ENCODE results near the gene HDLBP. TPM values are rescaled to one million over a fixed set of nuclear protein-coding genes. Genes with fewer than 3 reads are reported as not detected.

HDLBP gene
- total and polyA plus RNA-seq, 2 of the 4 experiments (the other 2 are of a cell fraction), result 648 to 1,165 TPM

- H3K27me3 ChIP-seq (ENCODE audit: control insufficient read depth, insufficient read depth, low read length), result no peaks in the 10 kb centered on the region
- H2BK120ac ChIP-seq (ENCODE audit: low read depth, low read length), result no peak overlapping the region
- peaks cover 72% of the 10 kb centered on the region for H4K20me1 ChIP-seq (ENCODE audit: insufficient read depth, low read length)
- intact Hi-C loops (cut with micrococcal nuclease) (no loop called here), in situ Hi-C loops (cut with MboI; ENCODE audit: low sequenced_read_pairs) (no loop called here), dilution Hi-C loops (cut with HindIII; ENCODE audit: low sequenced_read_pairs, unreplicated experiment) (no loop called here)
- ChIA-PET CTCF (no interaction called here), POLR2A (ENCODE audit: unreplicated experiment) (interaction anchor here (0.6 kb wide), 1 partner anchor 53 kb away, joined by 10 read pairs; no protein-coding TSS in a partner anchor)
- DNase-seq, result no peak
- H2BK20ac ChIP-seq (ENCODE audit: low read depth, low read length), result no peak overlapping the region
- H3K4me1 ChIP-seq (ENCODE audit: control insufficient read depth, insufficient read depth, low read length), result peaks cover 4% of the 10 kb centered on the region
- H3K36me3 ChIP-seq (ENCODE audit: control insufficient read depth, insufficient read depth, low read length), result peaks cover 18% of the 10 kb centered on the region
- no peak overlapping the region for H2BK5ac ChIP-seq (ENCODE audit: low read depth, low read length, poor library complexity, severe bottlenecking)
- H3K18ac ChIP-seq (ENCODE audit: low read depth, low read length), result no peak overlapping the region
- no peak overlapping the region for H2AFZ ChIP-seq (replicated peaks; ENCODE audit: low read length, poor library complexity)
- no peak overlapping the region for H3K27ac ChIP-seq (ENCODE audit: insufficient read depth, low read length)
- H4K8ac ChIP-seq (ENCODE audit: low read depth in 2 of 2, low read length in 2 of 2), result no peak overlapping the region
- H3K56ac ChIP-seq (ENCODE audit: extremely low read depth, insufficient read depth, low read length), result no peak overlapping the region
- H3K4me2 ChIP-seq (ENCODE audit: low read depth, low read length), result no peak overlapping the region
- no peak overlapping the region for H4K91ac ChIP-seq (ENCODE audit: insufficient read depth, low read depth, low read length)
- peaks cover 20 to 50% of the 10 kb centered on the region in 2 experiments for H3K79me1 ChIP-seq (ENCODE audit: low read depth in 1 of 2, low read length in 2 of 2)
- H2BK15ac ChIP-seq (ENCODE audit: low read depth, low read length), result no peak overlapping the region
- no peak overlapping the region for H3K23ac ChIP-seq (ENCODE audit: low read depth, low read length)
- TF ChIP-seq USF2 (IDR thresholded peaks at IDR 0.05; ENCODE audit: low read depth, low read length) (no peak), MAZ (IDR thresholded peaks at IDR 0.05; ENCODE audit: borderline replicate concordance, low read depth, low read length) (no peak), RFX5 (IDR thresholded peaks at IDR 0.05; ENCODE audit: low read depth, low read length) (no peak), RCOR1 (IDR thresholded peaks at IDR 0.05; ENCODE audit: insufficient replicate concordance, low read length) (no peak), CHD1 (IDR thresholded peaks at IDR 0.05; ENCODE audit: low read depth, low read length) (no peak), MXI1 (IDR thresholded peaks at IDR 0.05; ENCODE audit: borderline replicate concordance, low read depth, low read length) (no peak), RAD21 (IDR thresholded peaks at IDR 0.05; ENCODE audit: low read length) (no peak), CTCF (conservative IDR thresholded peaks at IDR 0.05; ENCODE audit: low read depth, low read length) (no peak), MAFK (IDR thresholded peaks at IDR 0.05; ENCODE audit: low read depth, low read length) (no peak)
- BruUV-seq (replicated peaks), result no TSS peak
- no peak overlapping the region for H4K5ac ChIP-seq (ENCODE audit: low read depth, low read length)
- H3K4ac ChIP-seq (ENCODE audit: low read depth, low read length), result no peak overlapping the region
- H2AK5ac ChIP-seq (ENCODE audit: low read depth, low read length), result no peak overlapping the region
- no peak overlapping the region for H2AK9ac ChIP-seq (replicated peaks; ENCODE audit: low read depth, low read length, poor library complexity)
- H3K4me3 ChIP-seq (ENCODE audit: insufficient read depth, low read depth, low read length), result no peak overlapping the region
- H3K9ac ChIP-seq (ENCODE audit: low read depth, low read length), result no peak overlapping the region
- H3K14ac ChIP-seq (replicated peaks; ENCODE audit: low read depth, low read length), result no peak overlapping the region
- no peak for ATAC-seq (ENCODE audit: low read depth)
- no peaks in the 10 kb centered on the region for H3K9me3 ChIP-seq (ENCODE audit: control insufficient read depth, insufficient read depth, low read length)
- peaks cover 10% of the 10 kb centered on the region for H3K9me1 ChIP-seq (ENCODE audit: insufficient read depth, low read length)
Observed at GRCh38 chr2:241324775-241325174, 9.3 kb upstream of the HDLBP start.
